H9 (cell line): Measurements from ENCODE around the gene EFNA1. TPM values are rescaled to one million over a fixed set of nuclear protein-coding genes. Genes with fewer than 3 reads are reported as not detected.

Experiments
- DNase-seq: peaks from one replicate; pipeline ENCODE4 v3.0.0-alpha.2; 2017
- H2AFZ ChIP-seq: one replicate; pipeline ENCODE4 v1.6.1; 2013; ENCODE audit warnings: mild to moderate bottlenecking, low read length, control low read depth, moderate library complexity
- H2AK5ac ChIP-seq: 2 replicates; pipeline ENCODE4 v1.6.1; 2013; ENCODE audit warnings: low read length, control low read depth, mixed read lengths; ENCODE audit not compliant: insufficient read length
- H2BK120ac ChIP-seq: one replicate; pipeline ENCODE4 v1.6.1; 2013; ENCODE audit warnings: low read depth, mild to moderate bottlenecking, low read length, control low read depth, inconsistent platforms; ENCODE audit not compliant: poor library complexity, severe bottlenecking
- H2BK12ac ChIP-seq: 2 replicates; pipeline ENCODE4 v1.6.1; 2013; ENCODE audit warnings: low read length, control low read depth, mixed read lengths, low read depth; ENCODE audit not compliant: insufficient read length
- H2BK15ac ChIP-seq: 2 replicates; pipeline ENCODE4 v1.6.1; 2013; ENCODE audit warnings: low read depth, low read length, control low read depth
- H2BK20ac ChIP-seq: one replicate; pipeline ENCODE4 v1.6.1; 2013; ENCODE audit warnings: low read depth, mild to moderate bottlenecking, low read length, control low read depth, inconsistent platforms; ENCODE audit not compliant: poor library complexity, severe bottlenecking
- H2BK5ac ChIP-seq: 2 replicates; pipeline ENCODE4 v1.6.1; 2013; ENCODE audit warnings: low read length, control low read depth, mixed read lengths; ENCODE audit not compliant: insufficient read length
- H3K14ac ChIP-seq: 2 replicates; pipeline ENCODE4 v1.6.1; 2013; ENCODE audit warnings: low read length, control low read depth; ENCODE audit not compliant: insufficient read depth
- H3K18ac ChIP-seq: 2 replicates; pipeline ENCODE4 v1.6.1; 2013; ENCODE audit warnings: low read depth, mild to moderate bottlenecking, mixed read lengths, low read length, control low read depth; ENCODE audit not compliant: insufficient read length
- H3K23ac ChIP-seq: 2 replicates; pipeline ENCODE4 v1.6.1; 2013; ENCODE audit warnings: low read length, control low read depth, mixed read lengths, low read depth; ENCODE audit not compliant: insufficient read length
- H3K23me2 ChIP-seq: 2 replicates; pipeline ENCODE4 v1.6.1; 2013; ENCODE audit warnings: low read depth, mild to moderate bottlenecking, mixed read lengths, low read length, control low read depth; ENCODE audit not compliant: insufficient read length, poor library complexity, severe bottlenecking
- H3K27ac ChIP-seq: 2 replicates; pipeline ENCODE4 v1.5.1; 2013; ENCODE audit warnings: low read length, control low read depth, mixed read lengths, low read depth; ENCODE audit not compliant: insufficient read length
- H3K27me3 ChIP-seq: 2 replicates; pipeline ENCODE4 v1.6.1; 2013; ENCODE audit warnings: low read length, control low read depth, inconsistent platforms; ENCODE audit not compliant: insufficient read depth
- H3K4ac ChIP-seq: 2 replicates; pipeline ENCODE4 v1.6.1; 2013; ENCODE audit warnings: low read depth, mild to moderate bottlenecking, control low read depth, inconsistent platforms, low read length, moderate library complexity
- H3K4me1 ChIP-seq: 2 replicates; pipeline ENCODE4 v1.6.1; 2013; ENCODE audit warnings: low read length, control low read depth, inconsistent platforms; ENCODE audit not compliant: insufficient read depth
- H3K4me2 ChIP-seq: 2 replicates; pipeline ENCODE4 v1.6.1; 2013; ENCODE audit warnings: low read length, control low read depth, mixed read lengths; ENCODE audit not compliant: insufficient read length, insufficient read depth
- H3K56ac ChIP-seq: 2 replicates; pipeline ENCODE4 v1.6.1; 2013; ENCODE audit warnings: low read depth, mild to moderate bottlenecking, mixed read lengths, low read length, control low read depth; ENCODE audit not compliant: insufficient read length
- H3K79me1 ChIP-seq: 2 replicates; pipeline ENCODE4 v1.6.1; 2013; ENCODE audit warnings: low read depth, mild to moderate bottlenecking, moderate library complexity, low read length, control low read depth, inconsistent platforms; ENCODE audit not compliant: insufficient read depth, poor library complexity, severe bottlenecking
- H3K79me2 ChIP-seq: 2 replicates; pipeline ENCODE4 v1.6.1; 2013; ENCODE audit warnings: low read length, control low read depth, inconsistent platforms; ENCODE audit not compliant: insufficient read depth
- H3K9ac ChIP-seq: 2 replicates; pipeline ENCODE4 v1.6.1; 2013; ENCODE audit warnings: low read length, control low read depth, mixed read lengths; ENCODE audit not compliant: insufficient read length; ENCODE audit errors: extremely low read depth
- H3K9me3 ChIP-seq: one replicate; pipeline ENCODE4 v1.6.1; 2013; ENCODE audit warnings: low read depth, low read length, inconsistent platforms; ENCODE audit not compliant: control insufficient read depth
- H3T11ph ChIP-seq: one replicate; pipeline ENCODE4 v1.6.1; 2013; ENCODE audit warnings: mild to moderate bottlenecking, low read length, control low read depth, inconsistent platforms
- H4K20me1 ChIP-seq: one replicate; pipeline ENCODE4 v1.6.1; 2013; ENCODE audit not compliant: control insufficient read depth, insufficient read length, insufficient read depth
- H4K5ac ChIP-seq: 2 replicates; pipeline ENCODE4 v1.6.1; 2013; ENCODE audit warnings: low read depth, mild to moderate bottlenecking, mixed read lengths, low read length, control low read depth; ENCODE audit not compliant: insufficient read length
- H4K8ac ChIP-seq: replicated peaks from 2 replicates; pipeline ENCODE4 v1.6.1; 2013; ENCODE audit warnings: low read length, control low read depth, mixed read lengths, low read depth; ENCODE audit not compliant: insufficient read length
- H4K91ac ChIP-seq: 2 replicates; pipeline ENCODE4 v1.6.1; 2013; ENCODE audit warnings: low read depth, mild to moderate bottlenecking, moderate library complexity, mixed read lengths, low read length, control low read depth; ENCODE audit not compliant: insufficient read length
- H3K27ac Mint-ChIP-seq, 3 experiments: 2 replicates in 2 of 3; 3 replicates in 1 of 3; pipeline ENCODE4 v1.8.0; 2020 to 2021; ENCODE audit warnings: mixed read lengths in 3 of 3, mild to moderate bottlenecking in 1 of 3, moderate library complexity in 1 of 3
- H3K27me3 Mint-ChIP-seq: 2 replicates; pipeline ENCODE4 v1.8.0; 2021; ENCODE audit warnings: low read depth, mild to moderate bottlenecking, moderate library complexity, mixed read lengths
- H3K36me3 Mint-ChIP-seq, 3 experiments: 2 replicates in 2 of 3; 3 replicates in 1 of 3; pipeline ENCODE4 v1.8.0; 2020 to 2021; ENCODE audit warnings: low read depth in 3 of 3, mixed read lengths in 3 of 3; ENCODE audit not compliant: insufficient read depth in 1 of 3
- H3K4me1 Mint-ChIP-seq, 2 experiments: 2 replicates each; pipeline ENCODE4 v1.8.0; 2020; ENCODE audit warnings: mixed read lengths in 2 of 2
- H3K4me3 Mint-ChIP-seq, 2 experiments: 2 replicates in 1 of 2; 3 replicates in 1 of 2; pipeline ENCODE4 v1.8.0; 2020 to 2021; ENCODE audit warnings: mild to moderate bottlenecking in 2 of 2, mixed read lengths in 2 of 2, moderate library complexity in 1 of 2
- H3K9me3 Mint-ChIP-seq, 2 experiments: 2 replicates in 1 of 2; 3 replicates in 1 of 2; pipeline ENCODE4 v1.8.0; 2020; ENCODE audit warnings: mild to moderate bottlenecking in 2 of 2, mixed read lengths in 2 of 2, moderate library complexity in 1 of 2
- CTCF ChIP-seq: fragments of 200-600 bp; sonication (generic); conservative IDR thresholded peaks from 3 replicates; pipeline ENCODE4 v1.8.0; 2021; ENCODE audit warnings: antibody characterized with exemption, mild to moderate bottlenecking
- WGBS: extraction: QIAGEN DNeasy Blood & Tissue Kit; methylation state at CpG from one replicate; pipeline ENCODE4 v1.1.7; 2013; ENCODE audit warnings: missing lambda C conversion rate, low lambda C conversion rate, mixed read lengths; ENCODE audit not compliant: insufficient read length; ENCODE audit errors: extremely low coverage; 5-methylcytosine and 5-hydroxymethylcytosine counted together
- total RNA-seq: library from RNA; stranded (reverse); gene quantifications from 2 replicates; pipeline ENCODE4 v1.2.1, GENCODE V29; 2021

Gene EFNA1
- total RNA-seq, 1 experiment from 2014 or later, result 1.4 TPM

- H3K27ac Mint-ChIP-seq, result peak overlapping the region in 2 of 3 experiments; percentile 77 to 94; a peak in 2 of 7 replicates
- peaks cover 0 to 4% of the 10 kb centered on the region in 2 experiments; a peak in 3 of 5 replicates for H3K9me3 Mint-ChIP-seq
- Histone ChIP-seq H3K14ac (no peak overlapping the region), H2AK5ac (no peak overlapping the region), H4K20me1 (no peaks in the 10 kb centered on the region), H3K9me3 (no peaks in the 10 kb centered on the region), H2BK20ac (no peak overlapping the region), H4K91ac (no peak overlapping the region), H3K18ac (no peak overlapping the region), H3K56ac (no peak overlapping the region), H3T11ph (no peak overlapping the region), H3K23ac (no peak overlapping the region), H3K4me1 (no peaks in the 10 kb centered on the region), H3K9ac (no peak overlapping the region), H4K5ac (no peak overlapping the region), H3K79me2 (no peaks in the 10 kb centered on the region), H3K4ac (no peak overlapping the region), H2BK5ac (no peak overlapping the region), H2BK120ac (no peak overlapping the region), H4K8ac (no peak overlapping the region), H3K27me3 (peaks cover 32% of the 10 kb centered on the region), H3K79me1 (no peaks in the 10 kb centered on the region), H3K27ac (no peak overlapping the region), H3K4me2 (peak overlapping the region; percentile 24), H2BK12ac (no peak overlapping the region), H3K23me2 (peaks cover 17% of the 10 kb centered on the region), H2AFZ (no peak overlapping the region), H2BK15ac (no peak overlapping the region)
- 0 out of 7 replicates have a peak, but pooled peaks cover 0 to 4% (median 0%) of the 10 kb centered on the region in 3 experiments for H3K36me3 Mint-ChIP-seq
- WGBS, result no CpG with 5 or more reads among the region's 32 CpGs
- H3K27me3 Mint-ChIP-seq, result peaks cover 49% of the 10 kb centered on the region
- H3K4me3 Mint-ChIP-seq, result peak overlapping the region; percentile 94 to 96
- no peak for TF ChIP-seq CTCF
- peaks cover 22 to 39% of the 10 kb centered on the region in 2 experiments for H3K4me1 Mint-ChIP-seq
- no peak for DNase-seq
These were observed 42.1 kb upstream of the EFNA1 start for GRCh38 chr1:155085504-155086127.
